Keratinocyte (primary cell): ENCODE measurements around the gene WFS1.

Source experiments
- CTCF ChIP-seq, 3 experiments: IDR thresholded peaks in 1 of 3; conservative IDR thresholded peaks in 1 of 3; optimal IDR thresholded peaks in 1 of 3; 2 replicates in 2 of 3; 3 replicates in 1 of 3; pipeline versions ENCODE3 to v1.5.1; 2011; ENCODE audit warnings: low read length in 3 of 3, mild to moderate bottlenecking in 3 of 3, moderate library complexity in 2 of 3, control low read depth in 1 of 3, inconsistent platforms in 1 of 3; ENCODE audit not compliant: insufficient read depth in 2 of 3; ENCODE audit errors: extremely low read depth in 1 of 3
- EZH2 ChIP-seq: IDR thresholded peaks from one replicate; pipeline ENCODE4 v1.6.1; 2012; ENCODE audit warnings: inconsistent platforms, mild to moderate bottlenecking, low read length, moderate library complexity

GRCh38 chr4:6248394-6248793 lies 21.3 kb upstream of the WFS1 start:
- TF ChIP-seq CTCF (optimal IDR thresholded peaks at IDR 0.05 in 1 of 3, IDR thresholded peaks at IDR 0.05 in 1 of 3, conservative IDR thresholded peaks at IDR 0.05 in 1 of 3; ENCODE audit: extremely low read depth in 1 of 3, insufficient read depth in 2 of 3, low read length in 3 of 3), result no peak
- no peak for TF ChIP-seq EZH2
